Measurements from ENCODE around the gene SYK. TPM values are rescaled to one million over a fixed set of nuclear protein-coding genes. Genes with fewer than 3 reads are reported as not detected.

SYK gene
- total RNA-seq, 1 donor from 2014 or later: 15.0 TPM

DNA sequence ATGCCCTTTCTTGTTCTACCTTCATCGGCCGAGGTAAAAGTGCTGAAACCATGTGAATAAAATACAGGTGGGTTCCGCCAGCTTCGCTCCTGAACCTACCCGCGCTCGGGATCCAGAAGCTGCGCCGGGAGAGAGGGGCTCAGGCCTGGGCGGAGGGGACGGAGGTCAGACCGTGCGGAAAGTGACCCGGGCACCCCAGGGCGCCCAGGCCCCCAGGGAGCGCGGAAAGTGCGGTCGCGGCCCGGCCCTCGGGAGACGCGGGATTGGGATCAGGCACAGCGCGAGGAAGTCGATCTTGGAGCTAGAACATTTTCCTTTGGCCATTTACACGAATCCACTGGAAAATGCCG, 329 bp downstream of the SYK start:
- DNase-seq (ENCODE audit: low read depth): no peak
- no peaks in the 10 kb centered on the region for H3K36me3 ChIP-seq (ENCODE audit: control insufficient read depth, insufficient read depth, low read length)
- H3K27me3 ChIP-seq (ENCODE audit: control insufficient read depth, insufficient read depth, low read length): peaks cover 2% of the 10 kb centered on the region
- TF ChIP-seq, protein P1, sequence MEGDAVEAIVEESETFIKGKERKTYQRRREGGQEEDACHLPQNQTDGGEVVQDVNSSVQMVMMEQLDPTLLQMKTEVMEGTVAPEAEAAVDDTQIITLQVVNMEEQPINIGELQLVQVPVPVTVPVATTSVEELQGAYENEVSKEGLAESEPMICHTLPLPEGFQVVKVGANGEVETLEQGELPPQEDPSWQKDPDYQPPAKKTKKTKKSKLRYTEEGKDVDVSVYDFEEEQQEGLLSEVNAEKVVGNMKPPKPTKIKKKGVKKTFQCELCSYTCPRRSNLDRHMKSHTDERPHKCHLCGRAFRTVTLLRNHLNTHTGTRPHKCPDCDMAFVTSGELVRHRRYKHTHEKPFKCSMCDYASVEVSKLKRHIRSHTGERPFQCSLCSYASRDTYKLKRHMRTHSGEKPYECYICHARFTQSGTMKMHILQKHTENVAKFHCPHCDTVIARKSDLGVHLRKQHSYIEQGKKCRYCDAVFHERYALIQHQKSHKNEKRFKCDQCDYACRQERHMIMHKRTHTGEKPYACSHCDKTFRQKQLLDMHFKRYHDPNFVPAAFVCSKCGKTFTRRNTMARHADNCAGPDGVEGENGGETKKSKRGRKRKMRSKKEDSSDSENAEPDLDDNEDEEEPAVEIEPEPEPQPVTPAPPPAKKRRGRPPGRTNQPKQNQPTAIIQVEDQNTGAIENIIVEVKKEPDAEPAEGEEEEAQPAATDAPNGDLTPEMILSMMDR (IDR thresholded peaks at IDR 0.05; ENCODE audit: insufficient read depth, low read length, poor library complexity, severe bottlenecking): no peak
- peak overlapping the region; percentile 69 for H3K4me3 ChIP-seq (ENCODE audit: low read depth, low read length)

DNA sequence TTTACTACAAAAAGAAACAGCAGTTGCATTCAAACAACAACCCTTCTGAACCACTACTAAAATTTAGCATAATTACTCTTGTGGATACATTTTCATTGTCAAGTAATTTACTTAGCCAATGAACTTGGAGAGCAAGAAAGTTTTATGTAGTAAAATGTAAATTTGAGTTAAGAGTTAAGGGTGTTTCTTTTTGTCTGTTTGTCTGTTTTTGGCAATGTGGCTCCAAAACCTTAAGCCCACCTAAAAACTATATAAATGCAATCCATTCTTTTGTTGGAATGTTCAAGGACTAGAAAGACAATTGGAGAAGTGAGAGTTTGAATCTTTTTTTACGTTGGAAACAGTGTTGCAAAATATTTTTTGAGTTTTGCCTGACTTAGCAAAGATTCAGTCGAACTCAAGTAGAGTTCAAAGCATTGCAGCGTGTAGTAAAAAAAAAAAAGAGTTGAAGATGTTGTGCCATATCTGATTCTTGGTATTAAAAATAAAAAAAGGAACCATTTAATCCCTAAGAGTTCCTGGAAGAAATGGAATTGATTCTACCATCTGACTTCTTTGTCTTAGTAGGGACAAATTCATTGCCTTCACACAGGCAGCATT, 867 bp downstream of the SYK start:
- H3K4me3 ChIP-seq (ENCODE audit: low read depth, low read length): peak overlapping the region; percentile 69
- no peaks in the 10 kb centered on the region for H3K36me3 ChIP-seq (ENCODE audit: control insufficient read depth, insufficient read depth, low read length)
- H3K27me3 ChIP-seq (ENCODE audit: control insufficient read depth, insufficient read depth, low read length): peaks cover 2% of the 10 kb centered on the region
- TF ChIP-seq, protein P1 (IDR thresholded peaks at IDR 0.05; ENCODE audit: insufficient read depth, low read length, poor library complexity, severe bottlenecking): no peak
- no peak for DNase-seq (ENCODE audit: low read depth)

DNA sequence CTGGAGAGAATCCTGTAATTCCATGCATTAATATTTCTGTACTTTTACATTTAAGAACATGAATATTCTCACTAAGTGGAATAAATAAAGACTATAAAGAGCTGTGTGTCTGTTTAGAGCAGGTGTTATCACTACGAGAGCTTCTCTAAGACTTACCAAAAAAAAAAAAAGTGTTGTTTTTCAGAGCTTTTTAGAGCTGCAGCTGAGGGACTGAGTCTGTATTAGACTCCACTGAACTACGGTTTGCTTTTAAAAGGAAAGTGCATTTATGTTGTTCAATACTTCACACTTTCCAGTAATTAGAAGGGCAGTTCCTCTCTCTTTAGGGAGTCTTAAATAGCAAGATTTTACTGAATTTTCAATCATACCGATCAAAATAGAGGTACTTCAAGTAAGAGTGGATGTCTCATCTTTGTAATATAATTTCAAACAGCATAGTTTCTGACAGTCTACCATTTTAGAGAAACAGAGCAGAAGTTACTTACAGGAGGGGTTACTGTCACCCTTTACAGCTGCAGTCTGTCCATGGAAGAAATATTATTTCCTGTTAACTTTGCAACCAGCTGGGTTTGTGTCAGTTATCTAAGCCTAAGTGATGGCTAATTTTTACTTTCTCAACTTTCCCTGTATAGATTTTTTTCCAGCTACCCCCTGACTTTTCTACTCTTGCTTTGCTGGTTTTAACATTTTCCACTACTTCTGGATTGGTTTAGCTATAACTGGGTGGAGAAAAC, 2.4 kb downstream of the SYK start:
- Histone ChIP-seq H3K27me3 (ENCODE audit: control insufficient read depth, insufficient read depth, low read length) (peaks cover 2% of the 10 kb centered on the region), H3K4me3 (ENCODE audit: low read depth, low read length) (no peak overlapping the region), H3K36me3 (ENCODE audit: control insufficient read depth, insufficient read depth, low read length) (no peaks in the 10 kb centered on the region)
- DNase-seq (ENCODE audit: low read depth): no peak
- TF ChIP-seq, protein P1 (IDR thresholded peaks at IDR 0.05; ENCODE audit: insufficient read depth, low read length, poor library complexity, severe bottlenecking): no peak

DNA sequence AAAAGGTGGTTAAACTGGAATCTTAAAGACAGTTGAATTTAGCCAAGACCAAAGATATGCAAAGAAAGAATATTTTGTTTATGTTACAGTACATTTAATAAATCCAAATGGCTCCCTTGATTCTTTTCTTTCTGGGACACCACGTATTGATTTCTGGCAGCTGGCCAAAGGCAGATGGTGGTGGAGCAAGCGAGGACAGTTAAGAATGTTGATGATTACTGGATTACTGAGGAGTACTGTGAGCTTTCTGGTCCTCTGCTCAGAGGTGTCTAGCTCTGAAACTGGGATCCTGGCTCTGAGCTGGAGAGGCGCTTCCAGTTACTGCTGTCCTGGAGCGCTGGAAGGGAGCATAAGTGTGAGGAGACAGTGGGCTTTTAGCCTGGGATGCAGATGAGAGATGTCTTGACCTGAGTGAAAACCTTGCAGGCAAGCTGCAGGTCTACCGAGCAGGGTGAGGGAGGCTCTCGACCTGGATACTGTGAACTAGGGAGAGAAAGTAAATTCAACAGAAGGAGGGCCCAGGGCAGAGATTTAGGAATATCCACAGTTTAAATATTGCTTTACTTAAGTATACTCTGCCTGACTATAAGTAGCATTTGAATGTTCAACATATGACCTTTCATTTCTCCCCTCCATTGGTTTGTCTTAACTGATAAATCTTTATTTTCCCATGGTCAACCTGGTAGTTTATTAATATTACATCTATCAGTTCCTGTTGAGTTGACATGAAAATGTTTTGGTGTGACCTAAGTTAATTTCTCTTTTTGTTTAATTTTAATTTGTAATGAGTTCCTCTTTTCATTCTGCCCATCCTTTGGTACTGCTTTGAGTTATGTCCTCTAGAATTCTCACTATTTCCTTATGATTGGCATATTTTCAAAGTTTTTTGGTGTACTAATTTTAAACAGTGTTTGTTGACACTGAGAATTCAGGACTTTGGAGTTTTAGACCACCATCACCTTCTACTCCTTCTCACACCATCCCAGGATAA, 3.7 kb downstream of the SYK start:
- no peaks in the 10 kb centered on the region for H3K36me3 ChIP-seq (ENCODE audit: control insufficient read depth, insufficient read depth, low read length)
- H3K27me3 ChIP-seq (ENCODE audit: control insufficient read depth, insufficient read depth, low read length): peaks cover 2% of the 10 kb centered on the region
- no peak overlapping the region for H3K4me3 ChIP-seq (ENCODE audit: low read depth, low read length)
- DNase-seq (ENCODE audit: low read depth): no peak
- TF ChIP-seq, protein P1 (IDR thresholded peaks at IDR 0.05; ENCODE audit: insufficient read depth, low read length, poor library complexity, severe bottlenecking): no peak

DNA sequence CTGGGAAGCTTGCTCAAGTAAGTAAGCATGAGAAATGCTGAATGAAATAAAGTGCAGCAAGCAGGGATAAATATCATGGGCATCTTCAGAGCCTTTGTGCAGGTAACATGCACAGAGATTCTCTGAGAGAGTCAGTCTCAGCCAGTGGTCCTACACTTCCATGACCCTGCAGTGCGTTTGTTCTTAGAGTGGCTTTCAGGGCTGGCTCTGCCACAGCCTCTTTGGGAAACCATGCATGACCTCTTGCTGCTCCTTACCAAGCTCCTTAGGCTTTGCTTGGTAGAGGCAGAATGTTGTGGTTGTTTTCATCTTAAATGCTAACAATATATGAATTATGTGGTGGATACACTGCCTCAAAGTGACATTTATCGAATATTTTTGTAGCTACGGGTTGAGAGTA, 5.4 kb downstream of the SYK start:
- H3K36me3 ChIP-seq (ENCODE audit: control insufficient read depth, insufficient read depth, low read length): no peaks in the 10 kb centered on the region
- DNase-seq (ENCODE audit: low read depth): no peak
- TF ChIP-seq, protein P1 (IDR thresholded peaks at IDR 0.05; ENCODE audit: insufficient read depth, low read length, poor library complexity, severe bottlenecking): no peak
- H3K27me3 ChIP-seq (ENCODE audit: control insufficient read depth, insufficient read depth, low read length): no peaks in the 10 kb centered on the region
- H3K4me3 ChIP-seq (ENCODE audit: low read depth, low read length): no peak overlapping the region

Measured in kidney epithelial cell (primary cell).